ENCODE results near the gene MCM6.
"Not testable (repeated sequence)": the region's sequence is repeated elsewhere in the genome, so short reads cannot be mapped to it uniquely, and the experiment has no call there.

The MCM6 gene

GRCh38 chr2:135820003-135820618 is 56.1 kb downstream of the MCM6 start:
- DNase-seq (ENCODE audit: low spot score): no peak

GRCh38 chr2:135818937-135819610 is 57.2 kb downstream of the MCM6 start:
- no peak for DNase-seq (ENCODE audit: low spot score)

- DNase-seq (ENCODE audit: low spot score): no peak
Measured at GRCh38 chr2:135817951-135818350, 58.3 kb downstream of the MCM6 start.

DNA sequence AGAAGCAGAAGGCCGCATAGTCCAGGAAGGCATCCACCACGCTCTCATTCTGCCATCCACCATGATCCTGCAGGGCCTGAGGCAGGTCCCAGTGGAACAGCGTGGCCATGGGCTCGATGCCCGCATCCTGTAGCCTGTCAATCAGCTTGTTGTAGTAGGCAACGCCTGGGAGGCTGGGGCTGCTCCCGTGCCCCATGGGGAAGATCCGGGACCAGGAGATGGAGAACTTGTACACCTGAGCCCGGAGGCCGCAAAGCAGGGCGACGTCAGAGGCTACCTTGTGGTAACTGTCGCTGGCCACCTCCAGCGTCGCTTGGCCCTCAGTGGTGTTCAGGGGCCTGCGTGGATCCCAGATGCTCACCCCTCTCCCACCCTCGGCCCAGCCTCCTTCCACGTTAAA is 58.8 kb downstream of the MCM6 start:
- no peak for DNase-seq (ENCODE audit: low spot score)

GRCh38 chr2:135815269-135815668 is 61.0 kb downstream of the MCM6 start:
- DNase-seq (ENCODE audit: low spot score): no peak

DNA sequence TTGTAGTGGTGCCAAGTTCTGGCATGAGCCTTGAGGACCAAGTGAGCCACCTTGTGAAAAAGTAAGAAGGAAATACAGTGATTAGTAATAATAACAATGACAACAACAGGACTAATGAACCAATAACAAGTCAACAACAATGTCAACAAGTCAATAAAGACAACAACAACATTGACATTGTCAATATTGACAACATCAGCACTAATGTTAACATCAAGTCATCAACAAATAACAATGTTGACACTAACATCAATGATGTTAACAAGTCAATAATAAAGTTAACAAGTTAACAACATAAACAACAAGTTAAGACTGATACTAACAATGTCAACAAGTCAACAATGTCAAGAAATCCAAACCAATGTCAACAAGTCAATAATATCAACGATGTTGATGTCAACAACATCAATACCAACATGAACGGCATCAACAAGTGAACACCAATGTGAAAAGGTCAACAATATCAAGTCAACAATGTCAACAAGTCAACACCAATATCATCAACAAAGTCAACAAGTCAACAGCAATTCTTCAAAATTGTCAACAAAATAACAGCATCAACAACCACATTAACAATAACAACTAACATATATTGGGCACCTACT is 63.2 kb downstream of the MCM6 start:
- DNase-seq (ENCODE audit: low spot score): no peak

GRCh38 chr2:135807874-135808273 is 68.4 kb downstream of the MCM6 start:
- not testable (repeated sequence) for DNase-seq (ENCODE audit: low spot score)

- DNase-seq (ENCODE audit: low spot score): no peak
Measured at GRCh38 chr2:135803278-135803677, 73.0 kb downstream of the MCM6 start.

GRCh38 chr2:135802350-135802749 is 73.9 kb downstream of the MCM6 start:
- no peak for DNase-seq (ENCODE audit: low spot score)

- no peak for DNase-seq (ENCODE audit: low spot score)
Measured at GRCh38 chr2:135800513-135801460, 75.5 kb downstream of the MCM6 start.

- DNase-seq (ENCODE audit: low spot score): no peak
Measured at GRCh38 chr2:135799738-135800137, 76.5 kb downstream of the MCM6 start.

DNA sequence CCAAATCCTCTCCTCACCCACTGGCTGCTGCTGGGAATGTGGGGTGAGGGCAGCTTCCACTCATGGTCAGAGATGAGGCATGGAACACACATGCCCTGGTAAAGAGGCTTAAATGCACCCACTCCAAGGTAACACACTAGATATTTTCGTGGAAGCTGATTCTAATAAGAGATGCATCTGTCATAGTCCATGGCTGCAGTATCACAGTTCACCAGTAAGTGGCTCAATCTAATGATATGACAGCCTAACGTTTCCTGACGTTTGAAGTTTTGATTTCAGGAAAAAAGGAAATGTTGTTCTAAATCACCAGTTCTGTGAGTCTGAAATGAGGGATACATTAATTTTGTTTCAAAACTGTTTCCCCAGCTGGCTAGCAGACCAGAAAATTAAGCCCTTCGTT is 77.5 kb downstream of the MCM6 start:
- peak; percentile 24 for DNase-seq (ENCODE audit: low spot score)

GRCh38 chr2:135798275-135798705 is 78.0 kb downstream of the MCM6 start:
- no peak for DNase-seq (ENCODE audit: low spot score)

DNA sequence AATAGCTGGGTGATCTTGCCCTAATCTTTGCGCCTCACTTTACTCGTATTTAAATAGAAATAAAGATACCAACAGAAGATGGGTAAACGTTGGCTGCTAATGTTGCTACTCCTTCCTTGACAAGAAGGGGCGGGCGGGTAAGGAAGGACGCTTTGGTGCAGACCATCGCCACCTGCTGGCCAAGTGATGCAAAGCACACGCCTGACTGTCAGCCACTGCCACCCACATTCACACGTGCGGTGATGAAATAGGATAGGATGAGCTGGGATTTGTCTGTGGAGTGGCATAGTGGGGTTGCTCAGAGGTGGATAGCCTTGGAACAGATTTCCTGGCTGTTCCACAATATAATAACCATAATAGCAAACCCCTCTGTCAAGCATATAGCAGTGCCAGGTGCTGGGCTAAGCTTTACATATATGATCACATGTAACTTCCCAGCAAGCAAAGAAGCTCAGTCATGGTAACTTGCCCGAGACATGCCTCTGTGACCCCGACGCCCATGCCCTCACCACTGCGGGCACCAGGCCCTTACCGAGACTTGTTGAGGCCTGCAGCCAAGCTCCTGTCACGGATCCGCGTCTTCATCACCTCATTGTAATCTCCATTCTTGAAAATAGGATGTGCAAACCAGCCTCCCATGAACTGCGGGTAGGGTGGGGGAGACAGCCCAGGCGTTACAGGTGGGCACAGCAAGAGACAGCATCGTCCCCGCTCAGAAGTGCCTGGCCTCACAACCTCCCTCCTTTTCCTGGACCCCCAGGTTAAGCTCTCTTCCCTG is 78.6 kb downstream of the MCM6 start:
- peak; percentile 76 for DNase-seq (ENCODE audit: low spot score)

DNA sequence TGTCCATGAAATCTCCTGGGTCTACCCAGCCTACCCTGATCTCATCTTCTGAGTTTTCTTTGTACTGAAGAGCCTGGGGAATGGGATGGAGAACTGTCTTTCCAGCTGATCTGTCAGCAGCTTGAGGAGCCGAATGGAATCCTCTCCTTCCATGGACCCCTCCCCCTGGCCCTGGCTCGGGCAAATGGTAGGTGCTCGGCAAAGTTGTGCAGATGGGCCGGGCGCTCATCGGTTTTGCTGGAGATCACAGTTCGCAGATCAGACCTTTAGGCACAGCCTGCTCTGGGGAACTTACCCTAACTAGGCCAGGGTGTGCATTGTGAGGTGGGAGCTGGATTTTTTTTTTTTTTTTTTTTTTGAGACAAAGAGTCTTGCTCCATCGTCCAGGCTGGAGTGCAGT is 79.6 kb downstream of the MCM6 start:
- DNase-seq (ENCODE audit: low spot score): no peak

DNA sequence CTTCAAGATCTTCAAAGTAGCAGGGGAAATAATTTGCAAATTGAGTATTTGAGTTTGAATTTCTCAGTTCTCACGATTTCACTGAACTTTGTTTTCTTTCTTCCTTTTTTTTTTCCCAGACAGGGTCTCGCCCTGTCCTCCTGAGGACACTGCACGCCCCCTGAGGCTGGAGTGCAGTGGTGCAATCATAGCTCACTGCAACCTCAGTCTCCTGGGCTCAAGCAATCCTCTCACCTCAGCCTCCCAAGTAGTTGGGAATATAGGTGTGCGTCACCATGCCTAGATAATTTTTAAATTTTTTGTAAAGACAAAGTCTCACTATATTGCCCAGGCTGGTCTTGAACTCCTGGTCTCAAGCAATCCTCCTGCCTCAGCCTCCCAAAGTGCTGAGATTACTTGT is 80.6 kb downstream of the MCM6 start:
- DNase-seq (ENCODE audit: low spot score): not testable (repeated sequence)

DNA sequence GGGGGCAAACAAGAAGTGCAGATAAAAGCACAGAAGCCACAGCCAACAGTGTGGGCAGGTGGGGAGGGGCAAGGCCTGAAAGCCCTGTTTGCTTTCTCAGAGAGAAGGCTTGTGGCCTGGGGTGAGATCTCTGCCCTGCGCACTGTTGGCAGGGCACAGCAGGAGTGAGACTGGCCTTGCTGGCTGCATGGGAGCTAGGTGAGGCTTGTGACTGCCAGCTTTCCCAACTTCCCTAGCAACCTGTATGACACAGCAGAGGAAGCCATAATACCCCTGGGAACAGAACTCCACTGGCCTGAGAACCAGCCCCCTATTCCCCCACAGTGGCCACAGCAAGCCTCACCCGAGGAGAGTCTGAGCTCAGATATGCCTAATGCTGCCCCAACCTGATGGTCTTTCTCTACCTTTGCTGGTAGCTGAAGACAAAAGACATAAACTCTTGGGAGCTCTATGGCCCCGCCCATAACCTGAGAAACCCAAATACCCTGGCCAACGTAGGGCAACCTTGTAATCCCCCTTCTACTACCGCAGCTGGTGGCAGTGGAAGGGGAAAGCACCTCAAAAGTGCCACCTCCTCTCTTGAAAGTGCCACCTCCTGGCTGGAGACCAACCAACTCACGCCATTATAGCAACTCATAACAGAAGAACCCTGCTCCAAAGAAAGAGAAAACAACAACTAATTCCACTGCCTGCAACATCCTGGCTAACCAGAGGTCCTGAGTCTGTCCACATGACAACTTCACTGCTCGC is 83.7 kb downstream of the MCM6 start:
- no peak for DNase-seq (ENCODE audit: low spot score)

- DNase-seq (ENCODE audit: low spot score): no peak
Measured at GRCh38 chr2:135791418-135792190, 84.6 kb downstream of the MCM6 start.

GRCh38 chr2:135790423-135790822 is 85.8 kb downstream of the MCM6 start:
- DNase-seq (ENCODE audit: low spot score): no peak
